H1 (cell line): ENCODE results near the gene EMC10. TPM values are rescaled to one million over a fixed set of nuclear protein-coding genes. Genes with fewer than 3 reads are reported as not detected.

ENCODE experiments used
- CBX5 ChIP-seq: fragments of 300-800, 300-1000 bp; sonication (generic); IDR thresholded peaks from 2 replicates; pipeline ENCODE4 v1.7.1; 2016; ENCODE audit warnings: antibody characterized with exemption, low read length, low read depth
- FOSL1 ChIP-seq: IDR thresholded peaks from 2 replicates; pipeline ENCODE4 v1.6.1; 2011; ENCODE audit warnings: mild to moderate bottlenecking, low read depth, low read length, moderate library complexity; ENCODE audit not compliant: insufficient read depth
- SUZ12 ChIP-seq: fragments of 200-600 bp; sonication (generic); IDR thresholded peaks from 2 replicates; pipeline ENCODE4 v1.6.1; 2012; ENCODE audit warnings: mild to moderate bottlenecking, inconsistent platforms, low read length, moderate library complexity, mixed read lengths
- polyA plus RNA-seq, 7 experiments: library from polyadenylated mRNA; depleted of rRNA in 3 of 7; stranded (reverse) in 5 of 7; unstranded in 2 of 7; fragments of >200 nt in 5 of 7; fragments of 200-250 nt in 2 of 7; gene quantifications; 1 replicate in 5 of 7; 2 replicates in 1 of 7; 4 replicates in 1 of 7; pipeline versions ENCODE4 v1.2.1 to v1.2.3, GENCODE V29; 2011 to 2013; ENCODE audit warnings: missing spikeins in 2 of 7, mixed read lengths in 2 of 7
- total RNA-seq: library from RNA; stranded (reverse); fragmentation: NEBNext Ultra II Directional; extraction: Animal tissue kit (Norgen Biotek cat#: 25700); gene quantifications from 2 replicates; pipeline ENCODE4 v1.2.1, GENCODE V29; 2021

Gene EMC10
- total and polyA plus RNA-seq, 2 of the 8 experiments (the other 6 are each of a cell fraction or from before 2014, with no cell fraction given): 77.6 to 103 TPM

DNA sequence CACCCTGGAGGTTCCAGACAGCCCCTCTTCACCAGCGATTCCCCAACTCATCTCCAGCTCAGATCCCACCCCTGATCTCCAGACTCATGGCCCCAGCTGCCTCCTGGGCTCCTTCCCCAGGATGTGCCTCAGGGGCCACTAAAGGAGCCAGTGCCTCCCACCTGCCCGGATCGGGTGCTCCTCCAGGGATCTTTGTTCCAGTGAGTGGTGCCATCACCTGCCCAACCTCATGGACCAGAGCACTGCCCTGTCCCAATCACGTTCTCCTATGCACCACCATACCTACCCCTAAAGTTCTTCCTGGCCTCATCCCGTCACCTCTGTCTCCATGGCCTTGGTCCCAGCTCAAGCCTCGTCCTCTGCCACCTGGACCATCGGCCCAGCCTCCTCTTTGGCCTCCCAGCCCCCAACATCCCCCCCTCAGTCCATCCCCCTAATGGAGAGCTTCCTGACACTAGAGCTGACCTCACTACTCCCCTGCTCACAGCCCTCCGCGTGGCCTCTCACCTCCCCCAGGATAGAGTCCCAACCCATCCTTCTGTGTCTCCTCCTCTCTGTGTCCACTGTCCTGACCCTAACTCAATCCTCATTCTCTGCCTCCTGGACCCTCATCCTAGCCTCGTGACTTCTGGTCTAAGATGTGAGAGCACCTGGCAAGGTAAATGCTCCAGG lies 9.1 kb downstream of the EMC10 start (continued):
- TF ChIP-seq CBX5: no peak
- TF ChIP-seq SUZ12: no peak
- no peak for TF ChIP-seq FOSL1
- TF ChIP-seq, all 59 proteins: peak for 0
